HepG2 (cell line): ENCODE data around the gene MARCHF6. TPM values are rescaled to one million over a fixed set of nuclear protein-coding genes. Genes with fewer than 3 reads are reported as not detected.

Experiments
- AFF4 ChIP-seq: sonication (generic); formaldehyde crosslinking; IDR thresholded peaks from 2 replicates; pipeline ENCODE4 v1.4.0; 2020; ENCODE audit warnings: missing genetic modification reagents
- HNF1B ChIP-seq: sonication (generic); formaldehyde crosslinking; IDR thresholded peaks from 2 replicates; pipeline ENCODE4 v1.5.1; 2020; ENCODE audit warnings: mild to moderate bottlenecking, moderate library complexity, missing genetic modification reagents
- SMAD3 ChIP-seq: sonication (generic); formaldehyde crosslinking; IDR thresholded peaks from 2 replicates; pipeline ENCODE4 v1.4.0; 2020; ENCODE audit warnings: missing genetic modification reagents
- YY1 ChIP-seq: IDR thresholded peaks from 2 replicates; pipeline ENCODE4 v1.6.1; 2011; ENCODE audit warnings: low read length, low read depth, moderate library complexity, mild to moderate bottlenecking; ENCODE audit not compliant: insufficient read depth, insufficient replicate concordance
- ZEB1 ChIP-seq: IDR thresholded peaks from 2 replicates; pipeline ENCODE4 v1.6.1; 2012; ENCODE audit warnings: mild to moderate bottlenecking, low read depth, inconsistent platforms; ENCODE audit not compliant: insufficient replicate concordance
- ZNF207 ChIP-seq: fragments of 450-650 bp; IDR thresholded peaks from 2 replicates; pipeline ENCODE4 v1.6.1; 2016; ENCODE audit warnings: antibody characterized with exemption, borderline replicate concordance
- ZNF557 ChIP-seq: sonication (generic); formaldehyde crosslinking; IDR thresholded peaks from 2 replicates; pipeline ENCODE4 v1.4.0; 2020; ENCODE audit warnings: missing genetic modification reagents
- polyA plus RNA-seq, 8 experiments: library from polyadenylated mRNA; depleted of rRNA in 3 of 8; stranded (reverse) in 7 of 8; unstranded in 1 of 8; fragments of >200 nt; fragmentation: Illumina TruSeq in 4 of 8; extraction: Trizol in 4 of 8; gene quantifications; 2 replicates each; pipeline versions ENCODE4 v1.2.1 to v1.2.3, GENCODE V29; 2011 to 2016; ENCODE audit warnings: low read depth in 4 of 8, missing spikeins in 1 of 8, mixed read lengths in 1 of 8; ENCODE audit not compliant: insufficient read depth in 1 of 8
- total RNA-seq, 5 experiments: library from RNA; depleted of rRNA; stranded (reverse); fragments of >200 nt; fragmentation: Illumina TruSeq; extraction: Trizol; gene quantifications; 2 replicates each; pipeline ENCODE4 v1.2.3, GENCODE V29; 2016; ENCODE audit warnings: low read depth in 1 of 5

MARCHF6 gene
- total and polyA plus RNA-seq, 2 of the 13 experiments (the other 11 are each of a cell fraction or from before 2014, with no cell fraction given), result 48.6 to 107 TPM

GRCh38 chr5:10354048-10354872 is 765 bp downstream of the MARCHF6 start (continued):
- TF ChIP-seq YY1 (no peak), ZEB1 (no peak), HNF1B (CRISPR knock-in tag) (no peak), ZNF207 (no peak), ZNF557 (CRISPR knock-in tag) (no peak), SMAD3 (CRISPR knock-in tag) (0 out of 2 replicates have a peak, but pooled peaks have one; percentile 2), AFF4 (CRISPR knock-in tag) (no peak)
